HCT116 (cell line): ENCODE measurements around the gene PRCC. TPM values are rescaled to one million over a fixed set of nuclear protein-coding genes. Genes with fewer than 3 reads are reported as not detected.

Experiments
- ATAC-seq: fragments of 200-7000 bp; cut with Tn5 transposase; 2 replicates; pipeline ENCODE4 v1.9.1; 2020; ENCODE audit warnings: mild to moderate bottlenecking, moderate library complexity
- BruUV-seq: library from RNA; stranded (reverse); fragments of 400-500 nt; replicated peaks from 2 replicates; lab custom pipeline; 2021; lab: Mats Ljungman, UMichigan
- CTCF ChIA-PET: fragments of 300-600 bp; sonication (Branson Sonifier 250); formaldehyde crosslinking; loops from one replicate; lab custom pipeline; 2021; ENCODE audit warnings: antibody characterized with exemption; lab: Charles Lee
- POLR2A ChIA-PET: fragments of 300-600, 350-600 bp; sonication (Branson Sonifier 250); formaldehyde crosslinking; loops from one replicate; lab custom pipeline; 2021; ENCODE audit warnings: antibody characterized with exemption; lab: Charles Lee
- RAD21 ChIA-PET, 2 experiments: fragments of 300-600 bp; sonication (Branson Sonifier 250); formaldehyde crosslinking; loops; one replicate each; lab custom pipeline; 2023; ENCODE audit warnings: low total read pairs in 2 of 2; ENCODE audit not compliant: uncharacterized antibody in 2 of 2, unreplicated experiment in 2 of 2, low non-redundant PET in 1 of 2; lab: Charles Lee
- DNase-seq: peaks from one replicate; pipeline ENCODE4 v3.0.0-alpha.2; 2010; ENCODE audit warnings: low read depth, low spot score
- H2AFZ ChIP-seq: fragments of 200-600 bp; shearing (Covaris generic), sonication (generic); 2 replicates; pipeline ENCODE4 v1.6.1; 2017; ENCODE audit warnings: low read depth, mixed run types, mixed read lengths, antibody characterized with exemption, low read length; ENCODE audit not compliant: poor library complexity, severe bottlenecking
- H3K27ac ChIP-seq: 2 replicates; pipeline ENCODE4 v1.5.1; 2012; ENCODE audit warnings: low read depth, low read length
- H3K27me3 ChIP-seq: fragments of 200-600 bp; sonication (generic); 2 replicates; pipeline ENCODE4 v1.6.1; 2016; ENCODE audit warnings: mixed run types, low read length, mixed read lengths; ENCODE audit not compliant: insufficient read depth
- H3K36me3 ChIP-seq, 2 experiments: fragments of 200-500 bp in 1 of 2; fragments of 200-600 bp in 1 of 2; sonication (Bioruptor generic) in 1 of 2; sonication (generic) in 1 of 2; 2 replicates each; pipeline versions ENCODE4 v1.5.1 to v1.6.1; 2014 to 2016; ENCODE audit warnings: low read length in 2 of 2, inconsistent platforms in 1 of 2, mixed read lengths in 1 of 2, mixed run types in 1 of 2; ENCODE audit not compliant: insufficient read depth in 2 of 2, control insufficient read depth in 1 of 2
- H3K4me1 ChIP-seq, 2 experiments: fragments of 200-600 bp in 1 of 2; sonication (generic) in 1 of 2; 2 replicates each; pipeline versions ENCODE4 v1.5.1 to v1.6.1; 2012 to 2017; ENCODE audit warnings: low read length in 2 of 2, inconsistent platforms in 1 of 2, mild to moderate bottlenecking in 1 of 2, mixed read lengths in 1 of 2, mixed run types in 1 of 2, moderate library complexity in 1 of 2; ENCODE audit not compliant: insufficient read depth in 2 of 2, control insufficient read depth in 1 of 2
- H3K4me2 ChIP-seq: fragments of 200-600 bp; sonication (generic); 2 replicates; pipeline ENCODE4 v1.6.1; 2017; ENCODE audit warnings: mixed run types, low read length, mixed read lengths
- H3K4me3 ChIP-seq, 2 experiments: fragments of 200-600 bp in 1 of 2; sonication (generic) in 1 of 2; replicated peaks in 1 of 2; 2 replicates each; pipeline ENCODE4 v1.5.1; 2011 to 2016; ENCODE audit warnings: low read length in 2 of 2, control low read depth in 1 of 2, low read depth in 1 of 2, mild to moderate bottlenecking in 1 of 2, mixed read lengths in 1 of 2, mixed run types in 1 of 2
- H3K79me2 ChIP-seq: fragments of 200-600 bp; sonication (generic); 2 replicates; pipeline ENCODE4 v1.6.1; 2017; ENCODE audit warnings: mild to moderate bottlenecking, mixed run types, low read length, moderate library complexity, mixed read lengths; ENCODE audit not compliant: insufficient read depth
- H3K9ac ChIP-seq: fragments of 200-600 bp; sonication (generic); 2 replicates; pipeline ENCODE4 v1.6.1; 2016; ENCODE audit warnings: low read length, mixed read lengths
- H3K9me2 ChIP-seq: fragments of 200-600 bp; sonication (generic), shearing (Covaris generic); 2 replicates; pipeline ENCODE4 v1.6.1; 2017; ENCODE audit warnings: mixed run types, mild to moderate bottlenecking, moderate library complexity; ENCODE audit not compliant: insufficient read depth
- H3K9me3 ChIP-seq, 2 experiments: fragments of 200-500 bp in 1 of 2; fragments of 200-600 bp in 1 of 2; sonication (Bioruptor generic) in 1 of 2; sonication (generic) in 1 of 2; 2 replicates each; pipeline ENCODE4 v1.6.1; 2014 to 2017; ENCODE audit warnings: low read length in 2 of 2, mixed read lengths in 2 of 2, inconsistent platforms in 1 of 2, low read depth in 1 of 2, mild to moderate bottlenecking in 1 of 2, mixed run types in 1 of 2, moderate library complexity in 1 of 2; ENCODE audit not compliant: control insufficient read depth in 1 of 2, insufficient read depth in 1 of 2
- H4K20me1 ChIP-seq: fragments of 200-600 bp; sonication (generic), shearing (Covaris generic); 2 replicates; pipeline ENCODE4 v1.6.1; 2017; ENCODE audit warnings: mixed run types, mild to moderate bottlenecking, moderate library complexity; ENCODE audit not compliant: insufficient read depth
- CTCF ChIP-seq, 3 experiments: fragments of 200-600 bp in 1 of 3; sonication (generic) in 1 of 3; IDR thresholded peaks in 2 of 3; conservative IDR thresholded peaks in 1 of 3; 2 replicates each; pipeline ENCODE4 v1.5.1; 2012 to 2017; ENCODE audit warnings: low read depth in 2 of 3, low read length in 2 of 3, antibody characterized with exemption in 1 of 3, borderline replicate concordance in 1 of 3, control low read depth in 1 of 3, mild to moderate bottlenecking in 1 of 3, mixed read lengths in 1 of 3, mixed run types in 1 of 3, moderate library complexity in 1 of 3; ENCODE audit not compliant: insufficient read depth in 1 of 3
- EGR1 ChIP-seq: IDR thresholded peaks from 2 replicates; pipeline ENCODE4 v1.6.1; 2012; ENCODE audit warnings: low read depth
- EZH2 ChIP-seq: fragments of 200-600 bp; sonication (generic); IDR thresholded peaks from 2 replicates; pipeline ENCODE4 v1.6.1; 2017; ENCODE audit warnings: antibody characterized with exemption, mixed run types
- FOSL1 ChIP-seq: IDR thresholded peaks from 2 replicates; pipeline ENCODE4 v1.6.1; 2012; ENCODE audit warnings: low read depth
- POLR2AphosphoS5 ChIP-seq: IDR thresholded peaks from 2 replicates; pipeline ENCODE4 v1.6.1; 2011; ENCODE audit warnings: mild to moderate bottlenecking, low read depth, low read length, moderate library complexity
- REST ChIP-seq: IDR thresholded peaks from 2 replicates; pipeline ENCODE4 v1.6.1; 2012; ENCODE audit warnings: low read depth
- SIN3A ChIP-seq: IDR thresholded peaks from 2 replicates; pipeline ENCODE4 v1.6.1; 2012; ENCODE audit warnings: low read depth
- TCF7L2 ChIP-seq: IDR thresholded peaks from 2 replicates; pipeline ENCODE4 v1.7.0; 2011; ENCODE audit warnings: borderline replicate concordance, inconsistent platforms; ENCODE audit not compliant: insufficient read depth, insufficient read length; ENCODE audit errors: extremely low read depth
- YY1 ChIP-seq: IDR thresholded peaks from 2 replicates; pipeline ENCODE4 v1.6.1; 2011; ENCODE audit warnings: low read length, low read depth, moderate library complexity, mild to moderate bottlenecking; ENCODE audit not compliant: insufficient replicate concordance; ENCODE audit errors: extremely low read depth
- ZNF274 ChIP-seq: fragments of 200-500 bp; sonication (Bioruptor generic); IDR thresholded peaks from 2 replicates; pipeline ENCODE4 v1.6.1; 2014; ENCODE audit warnings: mild to moderate bottlenecking, low read depth, low read length, inconsistent platforms
- intact Hi-C: fragments of 100-400 bp; cut with micrococcal nuclease; formaldehyde crosslinking; loops from 2 replicates; pipeline ENCODE4 v1.10.0; 2022
- total RNA-seq: library from RNA; stranded (reverse); gene quantifications from one replicate; pipeline ENCODE4 v1.2.1, GENCODE V29; 2021; ENCODE audit not compliant: unreplicated experiment
- TF ChIP-seq, protein P1 (sequence below): IDR thresholded peaks from 2 replicates; pipeline ENCODE4 v1.6.1; 2012
- TF ChIP-seq, protein P2 (sequence below): IDR thresholded peaks from 2 replicates; pipeline ENCODE4 v1.6.1; 2012

The PRCC gene
- total RNA-seq, 1 experiment from 2014 or later = 78.1 TPM

- intact Hi-C loops = no loop called here
- Histone ChIP-seq H3K27me3 (peaks cover 12% of the 10 kb centered on the region; the same call in 1 of the 2 replicates), H3K27ac (no peak overlapping the region), H3K9me2 (no peaks in the 10 kb centered on the region), H3K4me1 (no peaks in the 10 kb centered on the region), H3K36me3 (no peaks in the 10 kb centered on the region), H3K4me2 (no peak overlapping the region), H3K79me2 (no peaks in the 10 kb centered on the region), H3K9me3 (no peaks in the 10 kb centered on the region), H4K20me1 (no peaks in the 10 kb centered on the region), H3K9ac (no peak overlapping the region), H3K4me3 (no peak overlapping the region), H2AFZ (no peak overlapping the region)
- DNase-seq (no peak), ATAC-seq (no peak)
- ChIA-PET CTCF (interaction anchor here (2.1 to 4.5 kb wide), 2 partner anchors 23 to 148 kb away, joined by 7 to 44 read pairs; partner anchors contain the start of genes INSRR and NTRK1), POLR2A (no interaction called here), RAD21 (no interaction called here)
- TF ChIP-seq EZH2 (no peak), CTCF (IDR thresholded peaks at IDR 0.05 in 2 of 3, conservative IDR thresholded peaks at IDR 0.05 in 1 of 3; ENCODE audit: borderline replicate concordance in 1 of 3, insufficient read depth in 1 of 3, low read depth in 2 of 3, low read length in 2 of 3) (no peak), REST (no peak), TCF7L2 (no peak), FOSL1 (no peak), EGR1 (no peak), POLR2AphosphoS5 (no peak), SIN3A (no peak), YY1 (no peak), ZNF274 (no peak)
- TF ChIP-seq, protein P1, sequence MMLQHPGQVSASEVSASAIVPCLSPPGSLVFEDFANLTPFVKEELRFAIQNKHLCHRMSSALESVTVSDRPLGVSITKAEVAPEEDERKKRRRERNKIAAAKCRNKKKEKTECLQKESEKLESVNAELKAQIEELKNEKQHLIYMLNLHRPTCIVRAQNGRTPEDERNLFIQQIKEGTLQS = no peak
- TF ChIP-seq, protein P2, sequence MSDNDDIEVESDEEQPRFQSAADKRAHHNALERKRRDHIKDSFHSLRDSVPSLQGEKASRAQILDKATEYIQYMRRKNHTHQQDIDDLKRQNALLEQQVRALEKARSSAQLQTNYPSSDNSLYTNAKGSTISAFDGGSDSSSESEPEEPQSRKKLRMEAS = no peak
- BruUV-seq = no TSS peak
These were observed 69.6 kb downstream of the PRCC start for GRCh38 chr1:156836892-156837291.
